ENCODE results near the gene CREBRF.
"Not testable (repeated sequence)": the region's sequence is repeated elsewhere in the genome, so short reads cannot be mapped to it uniquely, and the experiment has no call there.

Gene CREBRF

GRCh38 chr5:173035904-173036707 is 20.0 kb upstream of the CREBRF start:
- peak overlapping the region; percentile 23 for H3K4me3 ChIP-seq (ENCODE audit: low read depth, low read length)
- TF ChIP-seq CTCF (IDR thresholded peaks at IDR 0.05; ENCODE audit: borderline replicate concordance, insufficient read depth, low read depth, low read length) = no peak

- TF ChIP-seq CTCF (IDR thresholded peaks at IDR 0.05; ENCODE audit: borderline replicate concordance, insufficient read depth, low read depth, low read length) = no peak
- no peak overlapping the region for H3K4me3 ChIP-seq (ENCODE audit: low read depth, low read length)
Measured at GRCh38 chr5:173039188-173039587, 17.0 kb upstream of the CREBRF start.

- TF ChIP-seq CTCF (IDR thresholded peaks at IDR 0.05; ENCODE audit: borderline replicate concordance, insufficient read depth, low read depth, low read length) = no peak
- no peak overlapping the region for H3K4me3 ChIP-seq (ENCODE audit: low read depth, low read length)
Measured at GRCh38 chr5:173039964-173040363, 16.2 kb upstream of the CREBRF start.

- TF ChIP-seq CTCF (IDR thresholded peaks at IDR 0.05; ENCODE audit: borderline replicate concordance, insufficient read depth, low read depth, low read length) = no peak
Measured at GRCh38 chr5:173041881-173042762, 14.0 kb upstream of the CREBRF start.

GRCh38 chr5:173042763-173043107 is 13.4 kb upstream of the CREBRF start:
- no peak for TF ChIP-seq CTCF (IDR thresholded peaks at IDR 0.05; ENCODE audit: borderline replicate concordance, insufficient read depth, low read depth, low read length)
- H3K4me3 ChIP-seq (ENCODE audit: low read depth, low read length) = no peak overlapping the region

More at GRCh38 chr5:173041881-173042762, 14.0 kb upstream of the CREBRF start:
- H3K4me3 ChIP-seq (ENCODE audit: low read depth, low read length) = no peak overlapping the region

GRCh38 chr5:173045474-173045873 is 10.7 kb upstream of the CREBRF start:
- H3K4me3 ChIP-seq (ENCODE audit: low read depth, low read length) = no peak overlapping the region

GRCh38 chr5:173047096-173047837 is 8.9 kb upstream of the CREBRF start:
- H3K4me3 ChIP-seq (ENCODE audit: low read depth, low read length) = not testable (repeated sequence)

More at GRCh38 chr5:173045474-173045873, 10.7 kb upstream of the CREBRF start:
- no peak for TF ChIP-seq CTCF (IDR thresholded peaks at IDR 0.05; ENCODE audit: borderline replicate concordance, insufficient read depth, low read depth, low read length)
